ENCODE data around the gene DCDC1. TPM values are rescaled to one million over a fixed set of nuclear protein-coding genes. Genes with fewer than 3 reads are reported as not detected.

Gene DCDC1
- total RNA-seq, 1 experiment from 2014 or later: 0.22 TPM

DNA sequence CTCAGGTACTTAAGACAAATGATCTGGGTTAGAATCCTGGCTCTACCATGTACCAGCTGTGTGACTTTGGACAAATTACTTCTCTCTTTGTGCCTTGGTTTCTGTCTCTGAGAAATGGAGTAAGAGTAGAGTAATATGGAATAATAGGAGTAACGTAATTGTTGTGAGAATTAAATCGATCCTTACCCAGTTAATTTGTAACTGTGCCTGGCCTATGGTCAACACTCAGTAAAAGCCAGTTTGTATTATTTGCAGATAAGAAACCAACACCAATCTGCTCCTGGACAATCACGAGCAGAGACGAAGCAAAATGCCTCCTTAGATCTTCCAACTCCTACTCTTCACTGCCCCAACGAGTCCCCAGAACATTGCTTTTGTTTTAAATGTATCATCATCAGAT is 266.7 kb downstream of the DCDC1 start (continued):
- TF ChIP-seq E2F5 (CRISPR knock-in tag; IDR thresholded peaks at IDR 0.05): no peak
- no peak for TF ChIP-seq ATF1 (CRISPR knock-in tag; IDR thresholded peaks at IDR 0.05)

- no peak for DNase-seq (ENCODE audit: low spot score)
- no peaks in the 10 kb centered on the region for H3K36me3 Mint-ChIP-seq
- POLR2A ChIA-PET: no interaction called here
- no peaks in the 10 kb centered on the region for H3K27me3 Mint-ChIP-seq (ENCODE audit: low read depth)
- no peak overlapping the region for H3K27ac Mint-ChIP-seq
- 0 out of 2 replicates have a peak, but pooled peaks cover 3% of the 10 kb centered on the region for H3K4me1 Mint-ChIP-seq
- no peak overlapping the region for H3K4me3 Mint-ChIP-seq
- TF ChIP-seq RORB (CRISPR knock-in tag; IDR thresholded peaks at IDR 0.05): no peak
- TF ChIP-seq ZNF416 (CRISPR knock-in tag; IDR thresholded peaks at IDR 0.05): no peak
- TF ChIP-seq, protein P1, sequence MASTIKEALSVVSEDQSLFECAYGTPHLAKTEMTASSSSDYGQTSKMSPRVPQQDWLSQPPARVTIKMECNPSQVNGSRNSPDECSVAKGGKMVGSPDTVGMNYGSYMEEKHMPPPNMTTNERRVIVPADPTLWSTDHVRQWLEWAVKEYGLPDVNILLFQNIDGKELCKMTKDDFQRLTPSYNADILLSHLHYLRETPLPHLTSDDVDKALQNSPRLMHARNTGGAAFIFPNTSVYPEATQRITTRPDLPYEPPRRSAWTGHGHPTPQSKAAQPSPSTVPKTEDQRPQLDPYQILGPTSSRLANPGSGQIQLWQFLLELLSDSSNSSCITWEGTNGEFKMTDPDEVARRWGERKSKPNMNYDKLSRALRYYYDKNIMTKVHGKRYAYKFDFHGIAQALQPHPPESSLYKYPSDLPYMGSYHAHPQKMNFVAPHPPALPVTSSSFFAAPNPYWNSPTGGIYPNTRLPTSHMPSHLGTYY (CRISPR knock-in tag; IDR thresholded peaks at IDR 0.05): no peak
- TF ChIP-seq, protein P2, sequence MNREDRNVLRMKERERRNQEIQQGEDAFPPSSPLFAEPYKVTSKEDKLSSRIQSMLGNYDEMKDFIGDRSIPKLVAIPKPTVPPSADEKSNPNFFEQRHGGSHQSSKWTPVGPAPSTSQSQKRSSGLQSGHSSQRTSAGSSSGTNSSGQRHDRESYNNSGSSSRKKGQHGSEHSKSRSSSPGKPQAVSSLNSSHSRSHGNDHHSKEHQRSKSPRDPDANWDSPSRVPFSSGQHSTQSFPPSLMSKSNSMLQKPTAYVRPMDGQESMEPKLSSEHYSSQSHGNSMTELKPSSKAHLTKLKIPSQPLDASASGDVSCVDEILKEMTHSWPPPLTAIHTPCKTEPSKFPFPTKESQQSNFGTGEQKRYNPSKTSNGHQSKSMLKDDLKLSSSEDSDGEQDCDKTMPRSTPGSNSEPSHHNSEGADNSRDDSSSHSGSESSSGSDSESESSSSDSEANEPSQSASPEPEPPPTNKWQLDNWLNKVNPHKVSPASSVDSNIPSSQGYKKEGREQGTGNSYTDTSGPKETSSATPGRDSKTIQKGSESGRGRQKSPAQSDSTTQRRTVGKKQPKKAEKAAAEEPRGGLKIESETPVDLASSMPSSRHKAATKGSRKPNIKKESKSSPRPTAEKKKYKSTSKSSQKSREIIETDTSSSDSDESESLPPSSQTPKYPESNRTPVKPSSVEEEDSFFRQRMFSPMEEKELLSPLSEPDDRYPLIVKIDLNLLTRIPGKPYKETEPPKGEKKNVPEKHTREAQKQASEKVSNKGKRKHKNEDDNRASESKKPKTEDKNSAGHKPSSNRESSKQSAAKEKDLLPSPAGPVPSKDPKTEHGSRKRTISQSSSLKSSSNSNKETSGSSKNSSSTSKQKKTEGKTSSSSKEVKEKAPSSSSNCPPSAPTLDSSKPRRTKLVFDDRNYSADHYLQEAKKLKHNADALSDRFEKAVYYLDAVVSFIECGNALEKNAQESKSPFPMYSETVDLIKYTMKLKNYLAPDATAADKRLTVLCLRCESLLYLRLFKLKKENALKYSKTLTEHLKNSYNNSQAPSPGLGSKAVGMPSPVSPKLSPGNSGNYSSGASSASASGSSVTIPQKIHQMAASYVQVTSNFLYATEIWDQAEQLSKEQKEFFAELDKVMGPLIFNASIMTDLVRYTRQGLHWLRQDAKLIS (CRISPR knock-in tag; IDR thresholded peaks at IDR 0.05; ENCODE audit: borderline replicate concordance): no peak
- TF ChIP-seq TP53 (CRISPR knock-in tag; IDR thresholded peaks at IDR 0.05): no peak
- no peak for ATAC-seq
- CTCF ChIA-PET: no interaction called here
- H3K9me3 Mint-ChIP-seq: no peaks in the 10 kb centered on the region
Observed at GRCh38 chr11:31102316-31102715, 267.2 kb downstream of the DCDC1 start.

GRCh38 chr11:31096191-31096805 is 273.2 kb downstream of the DCDC1 start:
- H3K27ac Mint-ChIP-seq: no peak overlapping the region
- no peaks in the 10 kb centered on the region for H3K4me1 Mint-ChIP-seq
- no peak overlapping the region for H3K4me3 Mint-ChIP-seq
- ATAC-seq: no peak
- H3K36me3 Mint-ChIP-seq: no peaks in the 10 kb centered on the region
- no peaks in the 10 kb centered on the region for H3K27me3 Mint-ChIP-seq (ENCODE audit: low read depth)
- no peak for DNase-seq (ENCODE audit: low spot score)
- ChIA-PET CTCF (no interaction called here), POLR2A (no interaction called here)
- TF ChIP-seq E2F5 (CRISPR knock-in tag; IDR thresholded peaks at IDR 0.05): no peak
- no peak for TF ChIP-seq FOXP1 (CRISPR knock-in tag; IDR thresholded peaks at IDR 0.05; ENCODE audit: borderline replicate concordance)
- TF ChIP-seq, protein P3, sequence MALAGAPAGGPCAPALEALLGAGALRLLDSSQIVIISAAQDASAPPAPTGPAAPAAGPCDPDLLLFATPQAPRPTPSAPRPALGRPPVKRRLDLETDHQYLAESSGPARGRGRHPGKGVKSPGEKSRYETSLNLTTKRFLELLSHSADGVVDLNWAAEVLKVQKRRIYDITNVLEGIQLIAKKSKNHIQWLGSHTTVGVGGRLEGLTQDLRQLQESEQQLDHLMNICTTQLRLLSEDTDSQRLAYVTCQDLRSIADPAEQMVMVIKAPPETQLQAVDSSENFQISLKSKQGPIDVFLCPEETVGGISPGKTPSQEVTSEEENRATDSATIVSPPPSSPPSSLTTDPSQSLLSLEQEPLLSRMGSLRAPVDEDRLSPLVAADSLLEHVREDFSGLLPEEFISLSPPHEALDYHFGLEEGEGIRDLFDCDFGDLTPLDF (CRISPR knock-in tag; IDR thresholded peaks at IDR 0.05): no peak
- no peaks in the 10 kb centered on the region for H3K9me3 Mint-ChIP-seq

- Mint-ChIP-seq H3K4me1 (no peaks in the 10 kb centered on the region), H3K27me3 (ENCODE audit: low read depth) (peaks cover 3% of the 10 kb centered on the region; the same call in 1 of the 2 replicates), H3K27ac (no peak overlapping the region), H3K36me3 (peaks cover 20% of the 10 kb centered on the region), H3K4me3 (no peak overlapping the region), H3K9me3 (peaks cover 26% of the 10 kb centered on the region)
- CTCF ChIA-PET: interaction anchor here (1.2 kb wide), 1 partner anchor 14 kb away, joined by 4 read pairs; no protein-coding TSS in a partner anchor
- POLR2A ChIA-PET: no interaction called here
- ATAC-seq (no peak), DNase-seq (ENCODE audit: low spot score) (no peak)
- TF ChIP-seq ZNF671 (CRISPR knock-in tag; IDR thresholded peaks at IDR 0.05) (no peak), ZNF317 (CRISPR knock-in tag; IDR thresholded peaks at IDR 0.05; ENCODE audit: borderline replicate concordance, low read depth) (no peak), EMX1 (CRISPR knock-in tag; IDR thresholded peaks at IDR 0.05) (no peak), ELF4 (CRISPR knock-in tag; IDR thresholded peaks at IDR 0.05; ENCODE audit: low read depth) (no peak), ESRRA (CRISPR knock-in tag; IDR thresholded peaks at IDR 0.05; ENCODE audit: borderline replicate concordance) (no peak), NR2C2 (CRISPR knock-in tag; IDR thresholded peaks at IDR 0.05) (no peak), ATF6 (CRISPR knock-in tag; IDR thresholded peaks at IDR 0.05) (no peak), CTCF (IDR thresholded peaks at IDR 0.05) (no peak)
Observed at GRCh38 chr11:31092638-31093037, 276.9 kb downstream of the DCDC1 start.

Measured in WTC11 (cell line).